ENCODE results near the gene OTOP3. TPM values are rescaled to one million over a fixed set of nuclear protein-coding genes. Genes with fewer than 3 reads are reported as not detected.

OTOP3 gene
- total RNA-seq, 1 experiment from 2014 or later = not detected

DNA sequence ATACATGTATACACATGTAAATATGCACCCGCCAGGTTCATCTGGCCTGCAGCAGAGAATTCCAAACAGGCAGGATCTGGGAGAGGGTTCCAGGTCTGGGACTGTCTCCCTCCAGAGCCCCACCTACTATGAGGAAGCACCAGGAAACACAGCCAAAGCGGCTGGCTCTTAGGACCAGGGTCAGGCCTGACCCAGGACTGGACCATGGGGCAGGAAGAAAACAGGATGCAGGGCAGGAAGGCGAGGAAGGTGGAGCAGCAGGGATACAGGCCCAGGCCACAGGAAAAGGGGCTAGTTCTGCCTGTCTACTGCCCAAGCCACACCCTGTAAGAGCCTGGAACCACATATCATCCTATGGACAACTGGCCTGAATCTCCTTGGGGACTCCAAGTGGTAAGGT is 34.7 kb downstream of the OTOP3 start:
- Histone ChIP-seq H3F3A (ENCODE audit: low read length, unreplicated experiment) (no peaks in the 10 kb centered on the region), H3K4me2 (ENCODE audit: low read length) (peak overlapping the region; percentile 96), H3K4me1 (ENCODE audit: insufficient read depth, low read length) (peaks cover 36% of the 10 kb centered on the region), H3K27me3 (ENCODE audit: low read length) (no peaks in the 10 kb centered on the region), H3K9ac (ENCODE audit: low read length) (no peak overlapping the region), H3K36me3 (ENCODE audit: low read depth, low read length) (no peaks in the 10 kb centered on the region), H3K9me3 (ENCODE audit: low read length) (no peaks in the 10 kb centered on the region), H2AFZ (ENCODE audit: low read length) (no peak overlapping the region), H4K20me1 (ENCODE audit: low read length) (no peaks in the 10 kb centered on the region), H3K27ac (ENCODE audit: low read length) (no peak overlapping the region), H3K9me2 (replicated peaks; ENCODE audit: low read length) (no peaks in the 10 kb centered on the region), H3K4me3 (ENCODE audit: low read length) (no peak overlapping the region), H3K79me2 (ENCODE audit: low read length) (peaks cover 21% of the 10 kb centered on the region)
- DNase-seq = no peak
- intact Hi-C loops (cut with micrococcal nuclease) = no loop called here
- no peak for ATAC-seq
- no peak for TF ChIP-seq EZH2phosphoT487 (IDR thresholded peaks at IDR 0.05; ENCODE audit: borderline replicate concordance, low read length)
- TF ChIP-seq EZH2 (IDR thresholded peaks at IDR 0.05; ENCODE audit: low read length, unreplicated experiment) = no peak
- TF ChIP-seq, protein P1, sequence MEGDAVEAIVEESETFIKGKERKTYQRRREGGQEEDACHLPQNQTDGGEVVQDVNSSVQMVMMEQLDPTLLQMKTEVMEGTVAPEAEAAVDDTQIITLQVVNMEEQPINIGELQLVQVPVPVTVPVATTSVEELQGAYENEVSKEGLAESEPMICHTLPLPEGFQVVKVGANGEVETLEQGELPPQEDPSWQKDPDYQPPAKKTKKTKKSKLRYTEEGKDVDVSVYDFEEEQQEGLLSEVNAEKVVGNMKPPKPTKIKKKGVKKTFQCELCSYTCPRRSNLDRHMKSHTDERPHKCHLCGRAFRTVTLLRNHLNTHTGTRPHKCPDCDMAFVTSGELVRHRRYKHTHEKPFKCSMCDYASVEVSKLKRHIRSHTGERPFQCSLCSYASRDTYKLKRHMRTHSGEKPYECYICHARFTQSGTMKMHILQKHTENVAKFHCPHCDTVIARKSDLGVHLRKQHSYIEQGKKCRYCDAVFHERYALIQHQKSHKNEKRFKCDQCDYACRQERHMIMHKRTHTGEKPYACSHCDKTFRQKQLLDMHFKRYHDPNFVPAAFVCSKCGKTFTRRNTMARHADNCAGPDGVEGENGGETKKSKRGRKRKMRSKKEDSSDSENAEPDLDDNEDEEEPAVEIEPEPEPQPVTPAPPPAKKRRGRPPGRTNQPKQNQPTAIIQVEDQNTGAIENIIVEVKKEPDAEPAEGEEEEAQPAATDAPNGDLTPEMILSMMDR (conservative IDR thresholded peaks at IDR 0.05; ENCODE audit: low read depth, low read length) = no peak
- BruUV-seq (replicated peaks) = no TSS peak
- ChIA-PET POLR2A (ENCODE audit: unreplicated experiment) (no interaction called here), CTCF (no interaction called here)

GRCh38 chr17:74971069-74971841 is 35.6 kb downstream of the OTOP3 start:
- Histone ChIP-seq H4K20me1 (ENCODE audit: low read length) (no peaks in the 10 kb centered on the region), H3K9me3 (ENCODE audit: low read length) (no peaks in the 10 kb centered on the region), H2AFZ (ENCODE audit: low read length) (peak overlapping the region; percentile 87), H3K27ac (ENCODE audit: low read length) (peak overlapping the region; percentile 15; the same call in 1 of the 2 replicates), H3K9me2 (replicated peaks; ENCODE audit: low read length) (no peaks in the 10 kb centered on the region), H3K79me2 (ENCODE audit: low read length) (peaks cover 21% of the 10 kb centered on the region), H3F3A (ENCODE audit: low read length, unreplicated experiment) (no peaks in the 10 kb centered on the region), H3K9ac (ENCODE audit: low read length) (peak overlapping the region; percentile 47), H3K27me3 (ENCODE audit: low read length) (no peaks in the 10 kb centered on the region), H3K4me3 (ENCODE audit: low read length) (peak overlapping the region; percentile 90), H3K36me3 (ENCODE audit: low read depth, low read length) (no peaks in the 10 kb centered on the region), H3K4me1 (ENCODE audit: insufficient read depth, low read length) (peaks cover 36% of the 10 kb centered on the region), H3K4me2 (ENCODE audit: low read length) (peak overlapping the region; percentile 96)
- DNase-seq (no peak), ATAC-seq (peak; percentile 0; the same call in 1 of the 2 replicates)
- TF ChIP-seq, protein P1 (conservative IDR thresholded peaks at IDR 0.05; ENCODE audit: low read depth, low read length) = no peak
- no peak for TF ChIP-seq EZH2 (IDR thresholded peaks at IDR 0.05; ENCODE audit: low read length, unreplicated experiment)
- intact Hi-C loops (cut with micrococcal nuclease) = no loop called here
- ChIA-PET POLR2A (ENCODE audit: unreplicated experiment) (interaction anchor here (1.0 to 1.5 kb wide), 3 partner anchors 11 to 20 kb away, joined by 3 to 11 read pairs (median 4); partner anchors contain the start of gene CDR2L), CTCF (interaction anchor here (0.6 kb wide), 1 partner anchor 12 kb away, joined by 4 read pairs; no protein-coding TSS in a partner anchor)
- BruUV-seq (replicated peaks) = TSS peak; percentile 38

- ChIA-PET CTCF (interaction anchor here (0.5 to 1.2 kb wide), 2 partner anchors 14 to 81 kb away, joined by 3 to 5 read pairs; no protein-coding TSS in a partner anchor), POLR2A (ENCODE audit: unreplicated experiment) (interaction anchor here (1.0 to 1.5 kb wide), 3 partner anchors 11 to 20 kb away, joined by 3 to 11 read pairs (median 4); partner anchors contain the start of gene CDR2L)
- H4K20me1 ChIP-seq (ENCODE audit: low read length) = no peaks in the 10 kb centered on the region
- ATAC-seq (no peak; the same call in 1 of the 2 replicates), DNase-seq (no peak)
- no peaks in the 10 kb centered on the region for H3K9me2 ChIP-seq (replicated peaks; ENCODE audit: low read length)
- TF ChIP-seq EZH2phosphoT487 (IDR thresholded peaks at IDR 0.05; ENCODE audit: borderline replicate concordance, low read length) = no peak
- TF ChIP-seq, protein P1 (conservative IDR thresholded peaks at IDR 0.05; ENCODE audit: low read depth, low read length) = no peak
- no peak for TF ChIP-seq EZH2 (IDR thresholded peaks at IDR 0.05; ENCODE audit: low read length, unreplicated experiment)
- no peaks in the 10 kb centered on the region for H3K27me3 ChIP-seq (ENCODE audit: low read length)
- H3F3A ChIP-seq (ENCODE audit: low read length, unreplicated experiment) = no peaks in the 10 kb centered on the region
- H3K79me2 ChIP-seq (ENCODE audit: low read length) = peaks cover 21% of the 10 kb centered on the region
- H3K9me3 ChIP-seq (ENCODE audit: low read length) = no peaks in the 10 kb centered on the region
- peak overlapping the region; percentile 47 for H3K9ac ChIP-seq (ENCODE audit: low read length)
- peak overlapping the region; percentile 90 for H3K4me3 ChIP-seq (ENCODE audit: low read length)
- H2AFZ ChIP-seq (ENCODE audit: low read length) = peak overlapping the region; percentile 87
- no TSS peak for BruUV-seq (replicated peaks)
- H3K4me2 ChIP-seq (ENCODE audit: low read length) = peak overlapping the region; percentile 96
- H3K36me3 ChIP-seq (ENCODE audit: low read depth, low read length) = no peaks in the 10 kb centered on the region
- H3K4me1 ChIP-seq (ENCODE audit: insufficient read depth, low read length) = peaks cover 36% of the 10 kb centered on the region
- peak overlapping the region; percentile 15; the same call in 1 of the 2 replicates for H3K27ac ChIP-seq (ENCODE audit: low read length)
- intact Hi-C loops (cut with micrococcal nuclease) = loop anchor here (2.0 kb wide), 1 partner anchor 63 kb away; no protein-coding TSS in a partner anchor
Observed at GRCh38 chr17:74971842-74972106, 36.1 kb downstream of the OTOP3 start.

All from PC-3 (cell line).